AG10803 (cell line): Measurements from ENCODE around the gene RNF214.

Experiments
- DNase-seq: peaks from one replicate; pipeline ENCODE4 v3.0.0; 2010; ENCODE audit warnings: low read depth
- H3K4me3 ChIP-seq: 2 replicates; pipeline ENCODE4 v1.5.1; 2011; ENCODE audit warnings: mild to moderate bottlenecking, low read length, control low read depth
- TF ChIP-seq, protein P1 (sequence below): conservative IDR thresholded peaks from 2 replicates; pipeline ENCODE4 v1.5.1; 2011; ENCODE audit warnings: mild to moderate bottlenecking, low read length, control low read depth, inconsistent platforms

Gene RNF214

DNA sequence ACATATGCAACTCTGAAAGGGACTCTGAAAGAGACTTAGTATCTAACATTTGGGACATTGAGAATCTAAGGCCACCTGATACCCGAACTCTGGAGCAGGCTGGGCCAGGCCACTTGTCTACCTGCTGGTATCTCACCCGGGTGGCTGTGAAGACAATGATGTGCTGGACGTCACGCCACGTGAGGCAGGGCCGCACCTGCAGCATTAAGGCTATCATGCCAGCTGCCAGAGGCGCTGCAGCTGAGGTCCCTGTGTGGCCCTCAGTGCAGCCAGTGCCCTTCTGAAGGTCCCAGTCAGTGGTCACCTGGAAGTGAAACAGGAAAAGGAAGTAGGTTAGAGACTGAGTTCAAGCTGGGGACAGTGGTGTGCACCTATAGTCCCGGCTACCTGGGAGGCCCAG lies 13.0 kb upstream of the RNF214 start:
- TF ChIP-seq, protein P1, sequence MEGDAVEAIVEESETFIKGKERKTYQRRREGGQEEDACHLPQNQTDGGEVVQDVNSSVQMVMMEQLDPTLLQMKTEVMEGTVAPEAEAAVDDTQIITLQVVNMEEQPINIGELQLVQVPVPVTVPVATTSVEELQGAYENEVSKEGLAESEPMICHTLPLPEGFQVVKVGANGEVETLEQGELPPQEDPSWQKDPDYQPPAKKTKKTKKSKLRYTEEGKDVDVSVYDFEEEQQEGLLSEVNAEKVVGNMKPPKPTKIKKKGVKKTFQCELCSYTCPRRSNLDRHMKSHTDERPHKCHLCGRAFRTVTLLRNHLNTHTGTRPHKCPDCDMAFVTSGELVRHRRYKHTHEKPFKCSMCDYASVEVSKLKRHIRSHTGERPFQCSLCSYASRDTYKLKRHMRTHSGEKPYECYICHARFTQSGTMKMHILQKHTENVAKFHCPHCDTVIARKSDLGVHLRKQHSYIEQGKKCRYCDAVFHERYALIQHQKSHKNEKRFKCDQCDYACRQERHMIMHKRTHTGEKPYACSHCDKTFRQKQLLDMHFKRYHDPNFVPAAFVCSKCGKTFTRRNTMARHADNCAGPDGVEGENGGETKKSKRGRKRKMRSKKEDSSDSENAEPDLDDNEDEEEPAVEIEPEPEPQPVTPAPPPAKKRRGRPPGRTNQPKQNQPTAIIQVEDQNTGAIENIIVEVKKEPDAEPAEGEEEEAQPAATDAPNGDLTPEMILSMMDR, result no peak
- H3K4me3 ChIP-seq, result no peak overlapping the region
- no peak for DNase-seq

- H3K4me3 ChIP-seq, result no peak overlapping the region
- TF ChIP-seq, protein P1, result no peak
- no peak for DNase-seq
These were observed 12.5 kb upstream of the RNF214 start for GRCh38 chr11:117219995-117220394.

DNA sequence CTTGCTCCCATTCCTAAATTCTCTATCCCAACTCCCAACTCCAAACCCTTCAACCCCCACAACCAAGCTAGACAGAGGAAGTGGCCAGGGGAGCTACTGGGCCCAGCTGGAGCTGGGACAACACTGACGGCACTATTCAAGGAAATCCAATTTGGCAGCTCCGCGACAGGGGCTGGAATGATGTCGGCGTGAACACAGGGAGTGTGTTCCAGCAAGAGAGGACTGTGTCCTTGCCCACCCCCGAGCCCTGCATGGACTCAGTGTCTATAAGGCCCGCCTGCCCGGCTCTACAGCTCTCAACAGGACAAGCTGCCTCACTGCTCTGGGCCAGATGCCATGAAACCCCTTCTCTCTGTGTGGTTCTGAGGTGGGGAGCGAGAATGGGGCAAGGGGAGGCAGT lies 11.9 kb upstream of the RNF214 start:
- TF ChIP-seq, protein P1, result no peak
- no peak for DNase-seq
- H3K4me3 ChIP-seq, result no peak overlapping the region

GRCh38 chr11:117220999-117221774 lies 11.3 kb upstream of the RNF214 start:
- no peak overlapping the region for H3K4me3 ChIP-seq
- no peak for DNase-seq
- TF ChIP-seq, protein P1, result no peak

GRCh38 chr11:117221775-117222517 lies 10.5 kb upstream of the RNF214 start:
- H3K4me3 ChIP-seq, result no peak overlapping the region
- TF ChIP-seq, protein P1, result no peak; the same call in 1 of the 2 replicates
- peak; percentile 29 for DNase-seq

GRCh38 chr11:117222991-117223740 lies 9.3 kb upstream of the RNF214 start:
- H3K4me3 ChIP-seq, result no peak overlapping the region
- no peak for DNase-seq
- TF ChIP-seq, protein P1, result no peak
